ENCODE results near the gene SHB. TPM values are rescaled to one million over a fixed set of nuclear protein-coding genes. Genes with fewer than 3 reads are reported as not detected.

SHB gene
- total and polyA plus RNA-seq, 2 of the 8 experiments (the other 6 are each of a cell fraction or from before 2014, with no cell fraction given) = 4.1 to 12.6 TPM

DNA sequence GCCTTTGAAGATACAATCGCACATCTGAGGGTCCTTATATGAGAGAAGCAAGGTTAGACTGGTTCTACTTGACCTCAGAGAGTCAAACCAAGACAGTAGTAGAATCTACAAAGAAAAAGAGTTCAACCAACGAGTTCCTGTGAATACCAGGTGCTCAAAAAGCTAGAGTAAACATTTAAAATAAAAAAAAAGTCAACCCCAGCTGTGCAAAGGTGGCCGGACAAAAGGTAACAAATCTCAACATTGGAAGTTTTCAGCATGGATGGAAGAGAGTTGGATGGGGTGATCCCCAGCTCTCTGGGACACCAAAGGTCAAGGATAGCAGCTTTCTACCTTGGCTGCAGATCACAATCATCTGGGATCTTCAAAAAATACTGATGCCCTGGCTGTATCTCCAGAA lies 14.4 kb downstream of the SHB start:
- TF ChIP-seq RFX5 (IDR thresholded peaks at IDR 0.05; ENCODE audit: borderline replicate concordance, low read depth, low read length) = no peak
- TF ChIP-seq, protein P1, sequence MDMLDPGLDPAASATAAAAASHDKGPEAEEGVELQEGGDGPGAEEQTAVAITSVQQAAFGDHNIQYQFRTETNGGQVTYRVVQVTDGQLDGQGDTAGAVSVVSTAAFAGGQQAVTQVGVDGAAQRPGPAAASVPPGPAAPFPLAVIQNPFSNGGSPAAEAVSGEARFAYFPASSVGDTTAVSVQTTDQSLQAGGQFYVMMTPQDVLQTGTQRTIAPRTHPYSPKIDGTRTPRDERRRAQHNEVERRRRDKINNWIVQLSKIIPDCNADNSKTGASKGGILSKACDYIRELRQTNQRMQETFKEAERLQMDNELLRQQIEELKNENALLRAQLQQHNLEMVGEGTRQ (IDR thresholded peaks at IDR 0.05; ENCODE audit: low read length) = no peak
- TF ChIP-seq TAF1 (IDR thresholded peaks at IDR 0.05; ENCODE audit: low read depth, low read length) = no peak
- TF ChIP-seq CBX5 (IDR thresholded peaks at IDR 0.05; ENCODE audit: low read depth, low read length) = no peak
- TF ChIP-seq JUN (IDR thresholded peaks at IDR 0.05; ENCODE audit: low read depth, low read length) = no peak
- TF ChIP-seq SUZ12 (IDR thresholded peaks at IDR 0.05; ENCODE audit: low read length) = no peak
- no peak for TF ChIP-seq CBX8 (IDR thresholded peaks at IDR 0.05; ENCODE audit: borderline replicate concordance, low read depth, low read length)
- no peak for TF ChIP-seq CHD1 (IDR thresholded peaks at IDR 0.05; ENCODE audit: low read depth, low read length)
- TF ChIP-seq, protein P2, sequence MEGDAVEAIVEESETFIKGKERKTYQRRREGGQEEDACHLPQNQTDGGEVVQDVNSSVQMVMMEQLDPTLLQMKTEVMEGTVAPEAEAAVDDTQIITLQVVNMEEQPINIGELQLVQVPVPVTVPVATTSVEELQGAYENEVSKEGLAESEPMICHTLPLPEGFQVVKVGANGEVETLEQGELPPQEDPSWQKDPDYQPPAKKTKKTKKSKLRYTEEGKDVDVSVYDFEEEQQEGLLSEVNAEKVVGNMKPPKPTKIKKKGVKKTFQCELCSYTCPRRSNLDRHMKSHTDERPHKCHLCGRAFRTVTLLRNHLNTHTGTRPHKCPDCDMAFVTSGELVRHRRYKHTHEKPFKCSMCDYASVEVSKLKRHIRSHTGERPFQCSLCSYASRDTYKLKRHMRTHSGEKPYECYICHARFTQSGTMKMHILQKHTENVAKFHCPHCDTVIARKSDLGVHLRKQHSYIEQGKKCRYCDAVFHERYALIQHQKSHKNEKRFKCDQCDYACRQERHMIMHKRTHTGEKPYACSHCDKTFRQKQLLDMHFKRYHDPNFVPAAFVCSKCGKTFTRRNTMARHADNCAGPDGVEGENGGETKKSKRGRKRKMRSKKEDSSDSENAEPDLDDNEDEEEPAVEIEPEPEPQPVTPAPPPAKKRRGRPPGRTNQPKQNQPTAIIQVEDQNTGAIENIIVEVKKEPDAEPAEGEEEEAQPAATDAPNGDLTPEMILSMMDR (IDR thresholded peaks at IDR 0.05; ENCODE audit: control extremely low read depth in 1 of 3, insufficient read depth in 1 of 3, low read depth in 1 of 3, low read length in 3 of 3) = no peak
- TF ChIP-seq RNF2 (IDR thresholded peaks at IDR 0.05; ENCODE audit: borderline replicate concordance, low read depth, low read length, missing control alignments, poor library complexity, severe bottlenecking) = no peak
- Histone ChIP-seq H3K4me3 (ENCODE audit: extremely low read depth in 1 of 4, insufficient read depth in 2 of 4, low read depth in 3 of 4, low read length in 4 of 4) (no peak overlapping the region), H4K20me1 (replicated peaks in 1 of 2; ENCODE audit: control insufficient read depth in 1 of 2, insufficient read depth in 2 of 2, low read length in 2 of 2) (peaks cover 0 to 8% of the 10 kb centered on the region in 2 experiments), H3K27ac (ENCODE audit: low read depth, low read length) (no peak overlapping the region), H2BK120ac (replicated peaks; ENCODE audit: low read depth, low read length) (no peak overlapping the region), H4K91ac (replicated peaks; ENCODE audit: insufficient read length, low read length) (no peak overlapping the region), H3K9me3 (ENCODE audit: insufficient read depth in 2 of 2, low read depth in 1 of 2, low read length in 1 of 2) (no peaks in the 10 kb centered on the region), H3K23me2 (ENCODE audit: low read depth, low read length) (no peaks in the 10 kb centered on the region), H2BK12ac (ENCODE audit: low read depth, low read length) (no peak overlapping the region), H4K5ac (ENCODE audit: insufficient read length, low read depth, low read length) (no peak overlapping the region), H3K18ac (ENCODE audit: extremely low read depth, low read length) (no peak overlapping the region), H3K36me3 (ENCODE audit: control insufficient read depth in 2 of 4, insufficient read depth in 4 of 4, low read length in 3 of 4) (no peaks in the 10 kb centered on the region), H3K79me2 (ENCODE audit: control insufficient read depth in 1 of 2, insufficient read depth in 2 of 2, low read length in 2 of 2) (peaks cover 0 to 34% of the 10 kb centered on the region in 2 experiments; a peak in 2 of 4 replicates), H2BK15ac (ENCODE audit: low read length) (no peak overlapping the region), H4K8ac (ENCODE audit: extremely low read depth, insufficient read depth, low read length) (no peak overlapping the region), H3K9ac (replicated peaks in 1 of 4; ENCODE audit: extremely low read depth in 1 of 4, low read depth in 3 of 4, low read length in 3 of 4) (no peak overlapping the region), H3K4me1 (replicated peaks in 1 of 4; ENCODE audit: control insufficient read depth in 3 of 4, insufficient read depth in 4 of 4, low read length in 3 of 4) (peaks cover 2 to 14% (median 7%) of the 10 kb centered on the region in 4 experiments; a peak in 6 of 7 replicates), H2BK5ac (ENCODE audit: low read depth, low read length) (no peak overlapping the region), H2AK5ac (ENCODE audit: low read depth, low read length) (no peak overlapping the region), H3K27me3 (replicated peaks in 1 of 4; ENCODE audit: control insufficient read depth in 3 of 4, extremely low read depth in 1 of 4, insufficient read depth in 3 of 4, low read length in 3 of 4) (no peaks in the 10 kb centered on the region), H3K4ac (replicated peaks; ENCODE audit: insufficient read length, low read depth, low read length) (no peak overlapping the region), H2BK20ac (ENCODE audit: low read length) (no peak overlapping the region), H3K4me2 (ENCODE audit: insufficient read depth in 1 of 2, low read depth in 2 of 2, low read length in 2 of 2) (no peak overlapping the region), H3K56ac (replicated peaks; ENCODE audit: insufficient read length, low read depth, low read length) (no peak overlapping the region), H3K79me1 (ENCODE audit: low read depth, low read length) (peaks cover 16% of the 10 kb centered on the region), H3K14ac (ENCODE audit: insufficient read length) (no peak overlapping the region), H3K23ac (ENCODE audit: insufficient read length) (no peak overlapping the region), H2AFZ (ENCODE audit: low read length) (no peak overlapping the region)
- DNase-seq (ENCODE audit: low read depth in 1 of 2, low spot score in 2 of 2) = no peak
- ChIA-PET POLR2A (ENCODE audit: partially characterized antibody) (no interaction called here), CTCF (ENCODE audit: partially characterized antibody) (interaction anchor here (1.0 to 1.8 kb wide), 6 partner anchors 9 to 55 kb away, joined by 3 to 4 read pairs (median 3); no protein-coding TSS in a partner anchor)
- 91% methylated on average over 3 of the region's 3 CpGs; no CpG with 5 or more reads in 1 of the 2 experiments for WGBS, 2 experiments (ENCODE audit: extremely low coverage in 1 of 2, insufficient coverage in 1 of 2, insufficient read length in 1 of 2, insufficient replicate concordance in 2 of 2, low coverage in 1 of 2, low lambda C conversion rate in 2 of 2, missing lambda C conversion rate in 1 of 2)
- FAIRE-seq = no peak
